BJ (cell line): ENCODE measurements around the gene RABIF. TPM values are rescaled to one million over a fixed set of nuclear protein-coding genes. Genes with fewer than 3 reads are reported as not detected.
"Not testable (repeated sequence)": the region's sequence is repeated elsewhere in the genome, so short reads cannot be mapped to it uniquely, and the experiment has no call there.

Experiments
- CTCF ChIA-PET: fragments of 350-600 bp; formaldehyde crosslinking; extraction: SDS; loops from one replicate; lab custom pipeline; 2021; ENCODE audit warnings: antibody characterized with exemption, inconsistent platforms; lab: Yijun Ruan, JAX
- POLR2A ChIA-PET: fragments of 300-600 bp; sonication (Branson Sonifier 250); formaldehyde crosslinking; extraction: SDS; loops from one replicate; lab custom pipeline; 2021; ENCODE audit warnings: antibody characterized with exemption; lab: Charles Lee
- DNase-seq: peaks from one replicate; pipeline ENCODE4 v3.0.0-alpha.2; 2011; ENCODE audit warnings: low read depth
- H3K27me3 ChIP-seq: 2 replicates; pipeline ENCODE4 v1.6.0; 2011; ENCODE audit warnings: low read length; ENCODE audit not compliant: control insufficient read depth, insufficient read depth
- H3K36me3 ChIP-seq: 2 replicates; pipeline ENCODE4 v1.5.1; 2011; ENCODE audit warnings: low read length; ENCODE audit not compliant: control insufficient read depth, insufficient read depth
- H3K4me3 ChIP-seq: 2 replicates; pipeline ENCODE4 v1.5.1; 2011; ENCODE audit warnings: low read depth, mild to moderate bottlenecking, control low read depth, low read length
- polyA plus RNA-seq: library from polyadenylated mRNA; depleted of rRNA; stranded (reverse); fragments of >200 nt; gene quantifications from 2 replicates; pipeline ENCODE4 v1.2.3, GENCODE V29; 2011
- TF ChIP-seq, protein P1 (sequence below): IDR thresholded peaks from 2 replicates; pipeline ENCODE4 v1.5.1; 2011; ENCODE audit warnings: low read depth, mild to moderate bottlenecking, control low read depth, inconsistent platforms, low read length, moderate library complexity; ENCODE audit not compliant: insufficient read depth

RABIF gene
- polyA plus RNA-seq, 1 experiment: 9.7 TPM

DNA sequence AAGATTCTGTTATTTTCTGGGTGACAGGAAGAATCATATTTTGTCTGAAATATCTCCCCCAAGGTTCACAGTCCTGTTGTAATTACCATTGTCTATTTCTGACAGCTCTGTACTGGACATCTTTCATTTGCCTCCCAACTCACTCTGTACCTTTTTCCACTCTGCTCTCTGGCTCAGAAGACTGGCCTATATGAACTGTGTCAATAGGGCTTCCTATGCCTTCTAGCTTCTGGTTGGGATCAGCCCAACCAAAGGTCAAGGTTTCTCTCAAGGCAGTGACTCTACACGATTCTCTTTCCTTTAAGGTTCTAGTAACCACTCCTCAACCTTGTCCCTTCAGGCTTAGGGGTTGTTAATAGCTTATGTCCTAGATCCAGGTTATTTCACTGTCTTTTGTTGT is 20.5 kb upstream of the RABIF start:
- POLR2A ChIA-PET: no interaction called here
- Histone ChIP-seq H3K27me3 (no peaks in the 10 kb centered on the region), H3K4me3 (no peak overlapping the region), H3K36me3 (peaks cover 3% of the 10 kb centered on the region)
- DNase-seq: no peak
- TF ChIP-seq, protein P1, sequence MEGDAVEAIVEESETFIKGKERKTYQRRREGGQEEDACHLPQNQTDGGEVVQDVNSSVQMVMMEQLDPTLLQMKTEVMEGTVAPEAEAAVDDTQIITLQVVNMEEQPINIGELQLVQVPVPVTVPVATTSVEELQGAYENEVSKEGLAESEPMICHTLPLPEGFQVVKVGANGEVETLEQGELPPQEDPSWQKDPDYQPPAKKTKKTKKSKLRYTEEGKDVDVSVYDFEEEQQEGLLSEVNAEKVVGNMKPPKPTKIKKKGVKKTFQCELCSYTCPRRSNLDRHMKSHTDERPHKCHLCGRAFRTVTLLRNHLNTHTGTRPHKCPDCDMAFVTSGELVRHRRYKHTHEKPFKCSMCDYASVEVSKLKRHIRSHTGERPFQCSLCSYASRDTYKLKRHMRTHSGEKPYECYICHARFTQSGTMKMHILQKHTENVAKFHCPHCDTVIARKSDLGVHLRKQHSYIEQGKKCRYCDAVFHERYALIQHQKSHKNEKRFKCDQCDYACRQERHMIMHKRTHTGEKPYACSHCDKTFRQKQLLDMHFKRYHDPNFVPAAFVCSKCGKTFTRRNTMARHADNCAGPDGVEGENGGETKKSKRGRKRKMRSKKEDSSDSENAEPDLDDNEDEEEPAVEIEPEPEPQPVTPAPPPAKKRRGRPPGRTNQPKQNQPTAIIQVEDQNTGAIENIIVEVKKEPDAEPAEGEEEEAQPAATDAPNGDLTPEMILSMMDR: no peak
- CTCF ChIA-PET: interaction anchor here (0.7 kb wide), 1 partner anchor 10 kb away, joined by 3 read pairs; no protein-coding TSS in a partner anchor

DNA sequence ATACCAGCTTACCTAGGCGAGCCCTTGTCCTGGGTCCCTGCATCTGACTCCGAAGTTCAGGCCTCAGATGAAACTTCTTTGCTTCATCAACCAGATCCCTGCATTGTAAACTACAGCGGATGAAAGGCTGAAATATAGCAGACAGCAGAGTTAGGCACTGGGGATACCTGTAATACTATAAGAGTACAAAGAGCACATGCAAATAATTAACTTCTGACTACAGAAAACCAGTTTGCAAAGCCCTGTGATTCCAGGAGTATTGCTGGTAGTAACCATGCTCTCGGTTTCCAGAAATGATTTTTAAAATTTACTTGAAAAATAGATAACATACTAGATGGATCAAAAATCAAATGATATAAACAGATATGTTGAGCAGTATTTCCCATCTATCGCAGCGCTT is 20.0 kb upstream of the RABIF start:
- TF ChIP-seq, protein P1: no peak
- CTCF ChIA-PET: no interaction called here
- DNase-seq: no peak
- no peak overlapping the region for H3K4me3 ChIP-seq
- POLR2A ChIA-PET: no interaction called here
- no peaks in the 10 kb centered on the region for H3K27me3 ChIP-seq
- H3K36me3 ChIP-seq: peaks cover 3% of the 10 kb centered on the region

DNA sequence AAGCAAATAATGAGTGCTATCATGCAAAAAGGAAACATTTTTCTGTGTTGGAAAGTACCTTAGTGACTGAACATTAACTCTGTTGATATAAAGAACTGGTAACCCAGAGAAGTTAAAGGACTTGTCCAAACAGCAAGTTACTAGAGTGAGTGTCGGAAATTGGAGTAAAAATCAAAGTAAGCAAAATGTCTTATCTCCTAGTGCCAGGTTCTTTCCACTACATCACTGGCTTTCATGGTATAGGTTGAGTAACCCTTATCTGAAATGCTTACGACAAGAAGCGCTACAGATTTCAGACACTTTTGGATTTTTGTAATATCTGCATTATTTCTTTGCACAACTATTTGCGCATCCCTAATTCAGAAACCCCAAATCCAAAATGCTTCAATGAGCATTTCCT is 16.4 kb upstream of the RABIF start:
- ChIA-PET CTCF (no interaction called here), POLR2A (no interaction called here)
- Histone ChIP-seq H3K27me3 (no peaks in the 10 kb centered on the region), H3K4me3 (no peak overlapping the region), H3K36me3 (peaks cover 1% of the 10 kb centered on the region)
- TF ChIP-seq, protein P1: no peak
- DNase-seq: no peak

DNA sequence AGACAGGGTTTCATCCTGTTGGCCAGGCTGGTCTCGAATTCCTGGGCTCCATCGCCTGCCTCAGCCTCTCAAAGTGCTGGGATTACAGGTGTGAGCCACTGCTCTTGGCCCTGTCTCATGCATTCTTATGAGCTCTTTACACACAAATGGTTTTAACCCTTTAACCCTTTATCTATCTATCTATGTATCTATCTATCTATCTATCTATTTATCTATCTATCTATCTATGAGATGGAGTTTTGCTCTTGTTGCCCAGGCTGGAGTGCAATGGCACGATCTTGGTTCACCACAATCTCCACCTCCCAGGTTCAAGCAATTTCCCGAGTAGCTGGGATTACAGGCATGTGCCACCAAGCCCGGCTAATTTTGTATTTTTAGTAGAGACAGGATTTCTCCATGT is 14.9 kb upstream of the RABIF start:
- POLR2A ChIA-PET, H3K4me3 ChIP-seq, DNase-seq, H3K36me3 ChIP-seq, H3K27me3 ChIP-seq: not testable (repeated sequence)
- CTCF ChIA-PET: interaction anchor here (1.0 kb wide), 1 partner anchor 11 kb away, joined by 3 read pairs; no protein-coding TSS in a partner anchor

DNA sequence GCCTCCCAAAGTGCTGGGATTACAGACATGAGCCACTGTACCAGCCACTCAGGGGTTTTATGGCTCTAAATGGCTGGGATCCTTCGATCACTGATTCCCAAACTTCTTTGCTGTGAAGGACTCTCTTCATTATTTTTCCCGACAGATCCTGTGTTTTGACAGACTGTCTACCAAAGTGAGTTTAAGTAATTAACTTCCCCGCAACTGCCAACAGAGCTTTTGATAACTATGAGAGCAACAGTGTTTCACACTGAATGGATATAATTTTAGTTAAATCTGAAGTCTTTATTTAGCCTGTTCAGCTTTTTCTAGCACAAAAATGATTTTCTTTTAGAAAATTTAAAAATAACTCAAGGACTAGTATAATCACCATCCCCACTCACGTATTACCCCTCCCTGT is 12.6 kb upstream of the RABIF start:
- Histone ChIP-seq H3K4me3 (no peak overlapping the region), H3K27me3 (no peaks in the 10 kb centered on the region), H3K36me3 (peaks cover 3% of the 10 kb centered on the region)
- TF ChIP-seq, protein P1: no peak
- POLR2A ChIA-PET: no interaction called here
- no peak for DNase-seq
- CTCF ChIA-PET: no interaction called here

DNA sequence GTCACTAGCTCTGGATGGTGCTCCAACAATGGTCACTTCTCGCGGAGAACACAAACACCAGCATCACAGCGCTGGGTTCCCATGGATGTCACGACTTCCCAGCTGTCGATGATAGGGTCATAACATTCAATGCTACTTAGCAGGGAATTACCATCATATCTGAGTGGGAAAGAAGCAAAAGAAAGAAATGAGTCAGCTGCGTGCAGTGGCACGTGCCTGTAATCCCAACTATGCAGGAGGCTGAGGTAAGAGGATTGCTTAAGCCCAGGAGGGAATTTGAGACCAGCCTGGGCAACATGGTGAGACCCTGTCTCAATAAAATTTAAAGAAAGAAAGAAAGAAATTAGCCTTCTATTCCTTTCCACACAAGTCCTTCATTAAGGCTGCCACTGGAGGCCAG is 3.6 kb upstream of the RABIF start:
- Histone ChIP-seq H3K27me3 (no peaks in the 10 kb centered on the region), H3K36me3 (peaks cover 12% of the 10 kb centered on the region), H3K4me3 (no peak overlapping the region)
- ChIA-PET CTCF (interaction anchor here (1.0 kb wide), 1 partner anchor 11 kb away, joined by 3 read pairs; no protein-coding TSS in a partner anchor), POLR2A (no interaction called here)
- no peak for DNase-seq
- TF ChIP-seq, protein P1: no peak
